BE2C (cell line): ENCODE measurements around the gene TRDMT1.

Experiments used
- DNase-seq: peaks from one replicate; pipeline ENCODE4 v3.0.0-alpha.2; 2020
- H3K27me3 ChIP-seq: fragments of 250-450 bp; sonication (Bioruptor Pico); 2 replicates; pipeline ENCODE4 v1.5.1; 2020; ENCODE audit warnings: mild to moderate bottlenecking
- H3K36me3 ChIP-seq: fragments of 250-450 bp; sonication (Bioruptor Pico); 2 replicates; pipeline ENCODE4 v1.5.1; 2020; ENCODE audit warnings: mild to moderate bottlenecking
- H3K4me1 ChIP-seq: fragments of 250-450 bp; sonication (Bioruptor Pico); 2 replicates; pipeline ENCODE4 v1.5.1; 2020
- H3K4me3 ChIP-seq: 2 replicates; pipeline ENCODE4 v1.5.1; 2011; ENCODE audit warnings: low read depth, low read length
- H3K9me3 ChIP-seq: fragments of 250-450 bp; sonication (Bioruptor Pico); 2 replicates; pipeline ENCODE4 v1.5.1; 2020
- CTCF ChIP-seq: IDR thresholded peaks from 2 replicates; pipeline ENCODE4 v1.5.1; 2012; ENCODE audit warnings: mild to moderate bottlenecking, low read depth, low read length

TRDMT1 gene

GRCh38 chr10:17209881-17210280 lies 8.4 kb upstream of the TRDMT1 start:
- Histone ChIP-seq H3K4me3 (no peak overlapping the region), H3K4me1 (no peaks in the 10 kb centered on the region), H3K36me3 (no peaks in the 10 kb centered on the region), H3K9me3 (no peaks in the 10 kb centered on the region), H3K27me3 (no peaks in the 10 kb centered on the region)
- no peak for TF ChIP-seq CTCF
- DNase-seq = no peak

GRCh38 chr10:17209302-17209701 lies 7.8 kb upstream of the TRDMT1 start:
- H3K4me1 ChIP-seq = no peaks in the 10 kb centered on the region
- H3K27me3 ChIP-seq = no peaks in the 10 kb centered on the region
- no peaks in the 10 kb centered on the region for H3K36me3 ChIP-seq
- DNase-seq = no peak
- TF ChIP-seq CTCF = no peak
- no peaks in the 10 kb centered on the region for H3K9me3 ChIP-seq
- no peak overlapping the region for H3K4me3 ChIP-seq

- no peaks in the 10 kb centered on the region for H3K27me3 ChIP-seq
- H3K36me3 ChIP-seq = no peaks in the 10 kb centered on the region
- H3K9me3 ChIP-seq = no peaks in the 10 kb centered on the region
- H3K4me3 ChIP-seq = no peak overlapping the region
- DNase-seq = no peak
- no peak for TF ChIP-seq CTCF
- peaks cover under 1% of the 10 kb centered on the region; the same call in 1 of the 2 replicates for H3K4me1 ChIP-seq
These were observed 7.0 kb upstream of the TRDMT1 start for GRCh38 chr10:17208476-17208875.

- Histone ChIP-seq H3K4me1 (peaks cover 4% of the 10 kb centered on the region; the same call in 1 of the 2 replicates), H3K4me3 (no peak overlapping the region), H3K27me3 (no peaks in the 10 kb centered on the region), H3K36me3 (no peaks in the 10 kb centered on the region), H3K9me3 (no peaks in the 10 kb centered on the region)
- no peak for DNase-seq
- no peak for TF ChIP-seq CTCF
These were observed 4.8 kb upstream of the TRDMT1 start for GRCh38 chr10:17206210-17206709.

GRCh38 chr10:17203416-17203815 lies 1.9 kb upstream of the TRDMT1 start:
- no peak for TF ChIP-seq CTCF
- no peaks in the 10 kb centered on the region for H3K27me3 ChIP-seq
- no peak for DNase-seq
- H3K36me3 ChIP-seq = no peaks in the 10 kb centered on the region
- no peak overlapping the region for H3K4me3 ChIP-seq
- peaks cover 4% of the 10 kb centered on the region; the same call in 1 of the 2 replicates for H3K4me1 ChIP-seq
- no peaks in the 10 kb centered on the region for H3K9me3 ChIP-seq

- TF ChIP-seq CTCF = no peak
- H3K9me3 ChIP-seq = no peaks in the 10 kb centered on the region
- no peak overlapping the region for H3K4me3 ChIP-seq
- no peaks in the 10 kb centered on the region for H3K36me3 ChIP-seq
- no peaks in the 10 kb centered on the region for H3K27me3 ChIP-seq
- no peak for DNase-seq
- H3K4me1 ChIP-seq = peaks cover 4% of the 10 kb centered on the region; the same call in 1 of the 2 replicates
These were observed 1.5 kb upstream of the TRDMT1 start for GRCh38 chr10:17202999-17203398.
